CD1c-positive myeloid dendritic cell (primary cell): Measurements from ENCODE around the gene A1BG.
"Not testable (repeated sequence)": the region's sequence is repeated elsewhere in the genome, so short reads cannot be mapped to it uniquely, and the experiment has no call there.

Source experiments
- DNase-seq: peaks from one replicate; pipeline ENCODE4 v3.0.0-alpha.2; 2016; ENCODE audit errors: extremely low spot score

The A1BG gene

GRCh38 chr19:58336216-58336615 is 17.1 kb downstream of the A1BG start:
- no peak for DNase-seq

GRCh38 chr19:58335630-58336029 is 17.7 kb downstream of the A1BG start:
- DNase-seq: no peak

DNA sequence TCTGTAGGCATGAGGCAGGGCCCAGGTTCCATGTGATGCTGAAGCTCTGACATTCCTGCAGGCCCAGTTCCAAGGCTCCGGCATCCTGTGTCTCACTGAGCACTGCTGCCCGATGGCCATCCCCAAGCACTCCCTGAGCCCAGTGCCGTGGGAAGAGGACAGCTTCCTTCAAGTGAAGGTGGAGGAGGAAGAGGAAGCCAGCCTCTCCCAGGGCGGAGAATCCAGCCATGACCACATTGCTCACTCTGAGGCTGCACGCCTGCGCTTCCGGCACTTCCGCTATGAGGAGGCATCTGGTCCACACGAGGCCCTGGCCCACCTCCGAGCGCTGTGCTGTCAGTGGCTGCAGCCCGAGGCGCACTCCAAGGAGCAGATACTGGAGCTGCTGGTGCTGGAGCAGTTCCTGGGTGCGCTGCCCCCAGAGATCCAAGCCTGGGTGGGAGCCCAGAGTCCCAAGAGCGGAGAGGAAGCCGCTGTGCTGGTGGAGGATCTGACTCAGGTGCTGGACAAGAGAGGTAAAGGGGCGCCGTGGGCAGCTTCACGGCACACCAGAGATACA is 18.5 kb downstream of the A1BG start:
- DNase-seq: peak; percentile 57

DNA sequence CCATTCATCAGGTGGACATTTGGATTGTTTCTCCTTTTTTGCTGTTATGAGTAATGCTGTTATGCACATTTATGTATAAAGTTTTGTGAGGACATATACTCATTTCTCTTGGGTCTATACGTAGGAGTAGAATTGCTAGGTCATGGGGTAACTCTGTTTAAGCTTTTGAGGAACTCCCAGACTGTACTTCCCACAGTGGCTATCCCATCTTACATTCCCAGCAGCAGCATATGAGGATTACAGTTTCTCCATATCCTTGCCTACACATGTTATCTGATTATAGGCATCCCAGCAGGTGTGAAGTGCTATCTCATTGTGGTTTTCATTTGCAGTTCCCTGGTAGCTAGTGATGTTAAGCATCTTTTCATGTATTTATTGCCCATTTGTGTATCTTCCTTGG is 20.6 kb downstream of the A1BG start:
- peak; percentile 54 for DNase-seq

GRCh38 chr19:58330458-58330857 is 22.8 kb downstream of the A1BG start:
- no peak for DNase-seq

- DNase-seq: no peak
These were observed 24.3 kb downstream of the A1BG start for GRCh38 chr19:58328999-58329398.

DNA sequence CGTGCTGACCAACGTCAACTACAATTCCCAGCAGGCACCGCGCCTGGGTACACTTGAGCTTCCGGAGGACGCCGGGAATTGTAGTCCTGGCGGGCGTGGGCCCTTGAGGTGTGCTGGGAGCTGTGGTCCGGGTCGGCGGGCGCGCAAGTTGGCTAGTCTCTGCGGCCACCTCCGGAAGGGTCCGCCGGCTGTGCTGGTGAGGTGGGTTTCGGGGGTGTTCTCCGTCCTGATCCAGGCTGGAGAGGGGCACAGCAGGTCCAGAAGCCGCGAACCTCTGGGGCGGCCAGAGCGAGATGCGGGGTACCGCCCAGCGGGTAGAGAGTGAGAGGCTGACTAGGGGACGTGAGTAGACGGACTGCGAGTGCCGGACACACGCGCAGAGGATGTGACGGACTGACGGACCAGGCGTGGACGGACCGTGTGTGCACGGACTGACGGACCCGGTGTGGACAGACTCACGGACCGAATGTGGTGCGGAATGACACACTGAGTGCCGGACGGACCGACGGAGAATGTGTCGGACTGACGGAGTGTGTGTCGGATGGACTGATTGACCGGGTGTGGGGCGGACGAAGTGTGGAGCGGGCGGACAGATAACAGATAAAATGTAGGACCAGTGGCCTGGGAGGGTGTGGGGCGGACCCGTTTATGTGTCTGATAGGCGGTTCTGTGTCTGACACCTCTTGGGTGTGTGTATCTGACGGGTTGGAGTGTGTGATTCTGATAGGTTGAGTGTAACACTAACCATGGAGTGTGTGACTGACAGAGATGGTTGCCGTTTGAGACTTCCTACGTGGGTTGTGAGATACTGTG is 26.2 kb downstream of the A1BG start, which contains the start of gene ZSCAN22:
Gene ZSCAN22 (plus strand): TSS at position 81 of the 813 bp plus-strand sequence. CDS start 7,809 bp downstream, outside the sequence.
- DNase-seq: peak; percentile 96

DNA sequence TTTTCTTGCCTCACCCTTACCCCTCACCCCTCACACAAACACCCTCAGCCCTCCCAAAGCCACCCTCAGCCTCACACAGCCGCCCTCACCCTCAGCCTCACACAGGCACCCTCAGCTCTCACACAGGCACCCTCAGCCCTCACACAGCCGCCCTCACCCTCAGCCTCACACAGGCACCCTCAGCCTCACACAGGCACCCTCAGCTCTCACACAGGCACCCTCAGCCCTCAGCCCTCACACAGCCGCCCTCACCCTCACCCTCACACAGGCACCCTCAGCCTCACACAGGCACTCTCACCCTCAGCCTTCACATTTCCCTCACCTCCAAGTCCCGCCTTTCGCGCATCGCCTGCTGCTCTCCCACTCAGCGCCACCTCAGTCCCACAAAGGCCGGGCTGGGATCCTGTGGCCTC is 26.8 kb downstream of the A1BG start:
- no peak for DNase-seq

GRCh38 chr19:58325311-58326022 is 27.8 kb downstream of the A1BG start:
- no peak for DNase-seq

- no peak for DNase-seq
These were observed 34.1 kb downstream of the A1BG start for GRCh38 chr19:58319241-58319640.

- no peak for DNase-seq
These were observed 35.0 kb downstream of the A1BG start for GRCh38 chr19:58318297-58318696.

DNA sequence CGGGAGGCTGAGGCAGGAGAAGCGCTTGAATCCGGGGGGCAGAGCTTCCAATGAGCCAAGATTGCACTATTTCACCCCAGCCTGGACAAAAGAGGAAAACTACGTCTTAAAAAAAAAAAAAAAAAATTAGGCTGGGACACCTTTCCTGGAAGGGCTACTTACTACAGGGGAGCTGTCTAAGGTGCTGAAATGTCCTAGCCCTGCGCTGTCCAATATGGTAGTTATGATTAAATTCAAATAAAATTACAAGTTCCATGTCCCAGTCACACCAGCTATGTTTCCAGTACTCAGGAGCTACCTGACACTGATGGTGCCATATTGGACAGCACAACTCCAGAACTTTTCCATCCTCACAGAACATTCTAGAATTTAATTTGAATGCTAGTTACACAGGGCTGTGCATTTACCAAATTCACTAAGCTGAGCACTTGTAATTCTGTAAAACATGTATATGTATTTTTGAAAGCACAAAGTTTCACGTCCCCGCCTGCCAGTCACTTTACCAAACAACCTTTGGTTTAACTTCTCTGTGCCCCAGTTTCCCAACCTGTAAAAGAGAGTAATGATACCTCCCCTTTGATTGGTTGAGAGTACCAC is 35.7 kb downstream of the A1BG start:
- DNase-seq: peak; percentile 24

- DNase-seq: no peak
These were observed 37.7 kb downstream of the A1BG start for GRCh38 chr19:58315580-58315979.

DNA sequence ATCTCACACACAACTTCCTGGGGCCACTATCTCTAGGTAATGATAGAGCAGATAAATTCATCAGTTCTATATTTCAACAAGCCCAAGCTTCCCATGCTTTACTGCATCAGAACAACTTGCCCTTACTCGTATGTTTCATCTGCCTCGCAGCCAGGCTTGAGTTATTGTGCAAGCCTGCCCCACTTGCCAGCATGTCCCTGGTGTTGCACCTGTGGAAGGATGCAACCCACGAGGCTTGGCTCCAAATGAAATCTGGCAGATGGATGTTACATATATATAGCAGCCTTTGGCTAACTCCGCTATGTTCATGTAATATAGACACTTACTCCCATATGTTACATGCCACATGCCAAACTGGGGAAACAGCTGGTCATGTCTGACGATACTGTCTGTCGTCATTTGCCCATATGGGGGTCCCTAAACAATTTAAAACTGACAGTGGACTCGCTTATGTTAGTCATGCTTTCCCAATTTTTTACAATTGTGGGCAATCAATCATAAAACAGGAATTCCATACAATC is 41.9 kb downstream of the A1BG start:
- no peak for DNase-seq

- not testable (repeated sequence) for DNase-seq
These were observed 42.6 kb downstream of the A1BG start for GRCh38 chr19:58310685-58311084.

DNA sequence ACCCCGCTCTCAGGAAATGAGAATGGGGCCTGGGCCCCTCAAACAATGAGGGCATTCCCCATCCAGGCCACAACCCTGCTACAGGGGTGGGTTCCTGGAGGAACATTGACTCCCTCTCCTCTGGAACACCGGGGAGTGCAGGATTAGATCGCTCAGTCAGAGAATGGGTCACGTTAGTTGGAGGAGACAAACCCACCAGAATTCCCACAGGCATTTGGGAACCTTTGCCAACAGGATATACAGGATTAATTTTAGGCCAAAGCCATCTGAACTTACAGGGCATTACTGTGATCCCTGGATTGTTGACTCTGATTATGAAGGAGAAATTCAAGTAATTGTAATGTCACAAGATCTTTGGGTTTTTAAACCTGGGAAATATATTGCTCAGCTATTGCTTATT is 45.6 kb downstream of the A1BG start:
- DNase-seq: no peak

GRCh38 chr19:58305932-58306323 is 47.4 kb downstream of the A1BG start:
- peak; percentile 4 for DNase-seq

DNA sequence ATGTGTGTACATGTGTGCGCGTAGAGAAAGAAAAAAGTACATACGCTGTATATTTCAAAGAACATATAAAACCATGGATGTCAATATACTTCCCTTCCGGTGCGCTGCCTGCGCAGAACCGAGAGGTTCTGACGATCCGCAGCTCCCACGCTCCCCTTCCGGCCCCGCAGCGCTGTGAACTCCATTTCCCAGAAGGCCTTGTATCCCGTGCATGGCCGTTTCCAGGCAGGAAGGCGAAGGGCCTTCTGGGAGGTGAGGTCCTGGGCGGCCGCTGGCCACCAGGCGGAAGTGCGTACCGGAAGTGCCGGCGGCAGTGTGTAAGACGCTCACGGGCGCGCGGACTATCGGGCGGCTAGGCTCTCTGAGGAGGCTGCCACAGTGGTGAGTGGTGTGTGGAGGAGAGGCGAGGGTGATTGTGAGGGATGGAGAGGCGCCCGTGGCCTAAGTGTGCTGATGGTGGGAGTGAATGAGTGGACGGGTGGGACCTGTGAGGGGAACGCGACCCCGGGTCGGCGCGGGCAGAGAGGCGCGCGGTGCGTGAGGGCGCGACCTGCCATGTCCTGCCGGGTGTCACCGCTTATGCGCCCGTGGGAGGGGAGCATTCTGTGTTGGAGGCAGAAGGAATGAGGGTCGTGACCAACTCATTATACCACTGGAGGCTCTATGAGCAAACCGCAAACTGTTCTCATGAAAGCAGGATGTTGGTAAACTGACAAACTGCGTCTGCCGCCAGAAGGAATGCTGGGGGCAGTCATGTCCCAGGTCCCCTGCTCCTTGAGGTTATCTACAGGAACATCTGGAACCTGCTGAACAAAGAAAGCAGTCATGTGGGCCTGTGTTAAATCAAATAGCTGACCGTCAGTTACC is 48.0 kb downstream of the A1BG start, which contains the start of gene ERVK3-1:
Gene ERVK3-1 (plus strand): TSS at position 313 of the 867 bp plus-strand sequence. CDS start 6,792 bp downstream, outside the sequence.
- peak; percentile 98 for DNase-seq

DNA sequence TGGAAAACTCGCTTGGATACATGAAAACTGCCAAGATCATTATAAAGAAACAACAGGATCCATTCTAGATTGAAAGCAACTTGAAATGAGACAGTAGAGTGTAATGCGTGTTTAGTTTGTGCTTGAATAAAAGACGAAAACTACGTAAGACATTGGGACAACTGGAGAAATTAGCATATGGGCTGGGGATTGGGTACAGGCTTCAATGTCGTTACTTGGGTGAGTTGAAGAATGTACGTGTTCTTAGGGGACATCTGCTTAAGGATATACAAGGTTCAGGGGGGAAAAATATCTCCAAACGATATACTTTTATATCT is 48.6 kb downstream of the A1BG start:
- no peak for DNase-seq

DNA sequence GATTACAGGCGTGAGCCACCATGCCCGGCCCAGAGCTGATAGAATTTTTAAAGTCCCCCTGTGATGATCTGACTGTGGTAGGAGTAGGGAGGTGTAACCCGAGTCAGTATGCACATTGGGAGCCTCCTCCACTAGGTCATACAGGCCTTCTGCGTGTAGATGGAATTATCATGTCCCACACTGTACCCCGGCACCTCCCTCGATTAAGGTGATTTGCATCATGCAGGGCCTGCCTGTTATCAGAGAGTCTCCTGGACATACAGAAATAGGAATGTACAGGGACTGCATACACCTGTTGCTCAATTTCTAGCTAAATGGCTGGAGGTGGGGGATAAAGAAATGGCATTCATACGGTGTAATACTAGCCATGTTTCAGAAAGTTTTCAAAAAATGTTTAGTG is 49.0 kb downstream of the A1BG start:
- no peak for DNase-seq

- no peak for DNase-seq
These were observed 52.7 kb downstream of the A1BG start for GRCh38 chr19:58300620-58301019.
